Medulla oblongata (tissue), 1 donor: ENCODE data around the gene FOXC1.

Experiments
- DNase-seq: peaks from one replicate; pipeline ENCODE4 v3.0.0-alpha.2; 2015; ENCODE audit errors: extremely low spot score

The FOXC1 gene

DNA sequence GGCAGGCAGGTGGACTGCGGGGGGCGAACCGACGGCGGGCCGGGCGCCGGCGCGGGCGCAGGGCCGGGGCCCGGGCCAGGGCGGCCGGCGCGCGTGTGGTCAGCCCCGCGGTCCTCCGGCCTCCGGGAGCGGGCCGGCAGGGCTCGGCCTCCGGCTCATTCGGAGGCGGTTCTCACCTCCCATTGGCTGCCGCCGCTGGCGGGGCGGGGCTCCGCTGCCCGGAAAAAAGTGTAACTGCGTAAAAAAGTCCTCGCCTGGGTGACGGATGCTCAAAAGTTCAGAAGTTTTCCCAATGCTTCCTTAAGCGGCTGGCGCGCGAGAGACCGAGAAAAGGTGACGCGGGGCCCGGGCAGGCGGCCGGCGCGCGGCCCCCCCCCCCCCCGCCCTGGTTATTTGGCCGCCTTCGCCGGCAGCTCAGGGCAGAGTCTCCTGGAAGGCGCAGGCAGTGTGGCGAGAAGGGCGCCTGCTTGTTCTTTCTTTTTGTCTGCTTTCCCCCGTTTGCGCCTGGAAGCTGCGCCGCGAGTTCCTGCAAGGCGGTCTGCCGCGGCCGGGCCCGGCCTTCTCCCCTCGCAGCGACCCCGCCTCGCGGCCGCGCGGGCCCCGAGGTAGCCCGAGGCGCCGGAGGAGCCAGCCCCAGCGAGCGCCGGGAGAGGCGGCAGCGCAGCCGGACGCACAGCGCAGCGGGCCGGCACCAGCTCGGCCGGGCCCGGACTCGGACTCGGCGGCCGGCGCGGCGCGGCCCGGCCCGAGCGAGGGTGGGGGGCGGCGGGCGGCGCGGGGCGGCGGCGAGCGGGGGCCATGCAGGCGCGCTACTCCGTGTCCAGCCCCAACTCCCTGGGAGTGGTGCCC is at the start of gene FOXC1:
TSS of gene FOXC1 (plus strand) at position 268 of the 849 bp plus-strand sequence. CDS start at position 799, 531 bp downstream.
- peak; percentile 52 for DNase-seq

- no peak for DNase-seq
These were observed 49.2 kb upstream of the FOXC1 start for GRCh38 chr6:1560281-1561058.

GRCh38 chr6:1561355-1561754 is 48.4 kb upstream of the FOXC1 start:
- DNase-seq, result no peak

DNA sequence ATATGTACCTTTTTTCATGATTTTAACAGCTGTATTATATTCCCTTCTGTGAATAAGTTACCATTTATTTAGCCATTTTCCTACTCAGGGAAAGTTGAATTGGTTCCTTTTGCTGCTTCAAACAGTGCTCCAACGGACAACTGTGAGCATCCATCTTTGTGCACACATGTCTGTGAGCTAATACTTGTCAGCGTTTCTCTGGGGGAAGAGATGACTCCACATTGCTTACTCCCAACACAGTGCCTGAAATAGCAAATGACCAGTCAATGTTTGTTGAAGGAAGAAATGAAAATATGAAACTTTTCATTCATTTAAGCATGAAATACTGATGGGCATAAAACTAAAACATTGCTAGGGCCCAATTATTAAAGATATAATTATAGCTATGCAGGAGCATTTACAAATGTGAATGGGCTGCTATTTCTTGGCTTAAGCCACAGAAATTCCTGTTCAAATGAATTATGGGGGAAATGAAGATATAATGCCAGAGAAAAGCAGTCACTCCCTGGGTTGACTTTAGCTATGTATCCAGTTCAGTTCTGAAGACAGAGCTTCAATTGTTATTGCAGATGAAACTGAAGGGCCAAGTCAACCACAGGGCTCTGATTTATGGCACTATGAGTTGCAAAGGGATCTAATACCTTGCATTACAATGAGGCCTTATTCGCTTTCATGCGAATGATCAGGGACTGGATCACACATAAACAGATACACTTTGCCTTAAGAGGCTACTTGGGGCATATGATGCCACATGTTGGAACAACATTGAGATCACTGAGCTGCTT is 47.4 kb upstream of the FOXC1 start:
- DNase-seq, result no peak

GRCh38 chr6:1569377-1569776 is 40.3 kb upstream of the FOXC1 start:
- DNase-seq, result no peak

GRCh38 chr6:1570848-1571247 is 38.9 kb upstream of the FOXC1 start:
- no peak for DNase-seq

DNA sequence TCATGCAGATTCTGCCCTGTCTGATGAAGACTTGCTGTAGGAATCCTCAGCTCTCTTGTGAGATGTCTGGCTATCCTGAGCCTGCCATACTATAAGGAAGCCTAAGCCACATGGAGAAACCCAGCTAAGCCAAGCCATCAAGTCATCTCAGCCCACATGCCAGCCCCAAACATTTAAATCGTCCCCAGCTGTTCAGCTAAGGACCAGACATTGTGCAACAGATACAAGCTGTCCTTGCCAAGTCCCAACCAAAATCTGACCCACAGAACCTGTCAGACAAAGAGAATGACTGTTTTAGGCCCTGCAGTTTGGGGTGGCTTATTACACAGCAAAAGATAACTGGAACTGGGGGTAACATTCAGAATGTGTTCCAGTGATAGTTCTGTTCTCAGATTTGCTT is 36.8 kb upstream of the FOXC1 start:
- DNase-seq, result no peak

- peak; percentile 75 for DNase-seq
These were observed 35.5 kb upstream of the FOXC1 start for GRCh38 chr6:1574083-1574761.

DNA sequence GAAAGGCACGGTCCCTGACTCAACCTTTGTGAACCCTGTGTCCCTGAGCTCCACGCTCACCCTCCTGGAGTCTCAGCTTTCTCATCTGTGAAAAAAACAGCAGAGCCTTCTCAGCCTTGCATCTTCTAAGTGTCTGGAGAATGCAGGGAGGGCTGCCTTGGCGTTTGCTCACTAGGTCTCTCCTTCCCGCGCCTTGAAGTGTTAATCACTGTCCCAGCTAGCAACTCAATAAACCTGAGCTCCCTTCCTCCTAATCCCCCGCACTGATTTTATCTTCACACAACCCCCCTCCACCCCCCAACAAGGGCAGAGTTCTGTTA is 34.9 kb upstream of the FOXC1 start:
- DNase-seq, result no peak

GRCh38 chr6:1575210-1576041 is 34.3 kb upstream of the FOXC1 start:
- DNase-seq, result peak; percentile 50

DNA sequence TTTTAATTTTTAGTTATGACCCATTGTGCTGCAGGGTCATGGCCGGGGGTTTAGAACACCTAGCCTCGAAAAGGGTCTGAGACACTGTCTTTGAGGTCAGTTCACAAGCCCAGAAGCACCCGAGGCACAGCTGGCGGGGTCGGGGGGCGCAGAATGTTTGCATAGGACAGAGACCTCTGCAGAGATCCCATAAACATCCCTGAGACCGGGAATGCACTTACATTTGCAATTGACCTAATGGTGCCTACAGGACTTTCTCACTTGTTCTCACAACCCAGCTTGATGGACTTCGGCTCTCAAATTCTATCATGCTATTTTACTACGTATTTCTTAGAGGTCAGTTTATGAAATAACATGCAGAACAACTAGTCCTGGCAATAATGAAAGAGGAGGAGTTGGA is 33.5 kb upstream of the FOXC1 start:
- no peak for DNase-seq

DNA sequence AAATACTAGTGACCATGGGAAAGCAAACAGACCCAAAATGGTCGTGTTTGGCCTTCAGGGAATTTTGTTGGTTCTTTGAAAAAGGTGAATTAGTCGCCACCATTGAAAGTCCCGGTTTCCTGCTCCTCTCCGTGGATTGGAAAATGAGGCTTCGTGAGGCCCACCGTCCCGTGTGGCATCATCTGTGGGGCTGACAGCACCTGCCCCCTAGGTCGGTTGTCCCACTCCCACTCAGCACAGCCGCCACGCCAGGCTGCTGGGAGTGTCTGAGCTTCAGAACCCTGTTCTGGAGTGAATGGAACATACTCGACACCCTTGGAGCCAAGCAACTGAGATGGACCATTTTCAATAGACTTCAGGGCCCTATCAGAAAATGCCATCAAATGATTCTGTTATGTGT is 33.0 kb upstream of the FOXC1 start:
- no peak for DNase-seq

- no peak for DNase-seq
These were observed 32.5 kb upstream of the FOXC1 start for GRCh38 chr6:1577146-1577680.

DNA sequence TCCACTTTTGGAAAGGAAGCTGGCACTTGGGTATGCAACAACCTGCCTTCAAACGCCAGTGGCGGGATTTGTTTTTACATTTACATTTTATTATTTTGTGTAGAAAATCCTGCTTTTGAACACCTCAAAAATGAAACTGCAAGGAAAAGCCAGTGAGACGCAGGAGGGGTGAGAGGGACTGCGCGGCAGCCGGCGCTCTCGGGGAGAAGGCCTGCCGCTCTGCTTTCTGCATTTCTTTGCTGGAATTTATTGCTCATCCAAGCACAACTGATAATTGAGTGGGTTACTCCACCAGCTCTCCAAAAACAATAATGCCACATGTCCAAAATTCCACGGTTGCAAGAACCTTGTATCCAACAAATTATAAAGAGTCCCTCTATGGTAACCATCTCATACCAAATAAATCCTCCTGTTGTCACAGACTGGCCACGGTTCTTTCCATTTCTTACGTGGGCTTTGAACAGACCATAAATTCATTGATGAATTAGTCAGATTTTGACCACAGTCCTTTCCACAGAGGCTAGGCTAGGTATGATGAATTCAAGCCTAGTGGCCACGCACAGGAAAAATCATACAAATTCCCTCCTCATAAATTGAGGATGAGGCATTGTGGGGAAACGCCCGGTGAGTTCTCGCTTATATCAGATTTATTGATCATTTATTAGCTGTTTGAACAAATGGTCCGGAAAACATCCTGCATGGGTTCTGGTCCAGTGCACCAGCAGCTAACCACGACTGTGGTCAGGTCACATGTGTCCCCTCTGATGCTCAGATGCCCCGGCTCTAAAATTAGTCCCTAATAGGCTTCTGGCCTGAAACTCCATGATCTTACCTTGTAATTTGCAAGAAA is 31.6 kb upstream of the FOXC1 start:
- DNase-seq, result no peak

DNA sequence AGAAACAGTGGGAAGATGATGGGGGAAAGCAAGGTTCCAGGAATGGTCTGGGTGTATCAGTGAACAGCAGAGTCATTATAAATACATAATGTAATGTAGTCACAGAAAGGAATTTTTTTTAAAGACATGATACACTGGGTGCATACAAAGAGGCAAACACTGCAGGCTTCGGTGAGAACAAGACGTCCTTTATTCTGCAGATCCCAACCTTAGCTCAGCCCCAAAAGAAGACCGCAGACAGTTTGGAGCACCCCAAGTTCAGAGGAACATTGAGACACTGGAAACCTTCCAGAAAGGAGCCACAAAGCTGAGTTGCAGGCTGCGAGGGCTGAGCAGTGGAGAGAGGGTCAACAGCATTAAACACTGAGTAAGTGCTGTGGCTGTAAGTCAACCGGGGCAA is 30.6 kb upstream of the FOXC1 start:
- no peak for DNase-seq

GRCh38 chr6:1580109-1580508 is 29.6 kb upstream of the FOXC1 start:
- DNase-seq, result no peak

DNA sequence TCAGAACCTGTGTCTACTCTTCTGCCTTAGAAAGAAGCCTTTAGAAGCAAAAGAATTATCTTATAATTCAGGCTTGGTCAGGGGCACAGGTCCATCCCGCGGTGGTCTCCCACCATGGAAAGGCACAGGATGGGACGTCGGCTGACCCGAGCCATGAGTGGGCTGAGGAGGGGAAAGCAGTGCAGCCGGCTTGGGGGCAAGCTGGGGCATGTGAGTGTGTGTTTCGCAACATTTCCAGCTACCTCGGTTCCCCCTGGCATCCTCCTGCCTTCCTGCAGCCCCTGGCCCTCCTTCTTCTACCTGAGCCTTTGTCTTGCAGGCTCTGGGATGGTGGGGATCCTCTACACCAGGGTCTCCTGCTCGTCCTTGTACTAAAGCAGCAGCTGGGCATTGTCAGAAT is 29.1 kb upstream of the FOXC1 start:
- no peak for DNase-seq

DNA sequence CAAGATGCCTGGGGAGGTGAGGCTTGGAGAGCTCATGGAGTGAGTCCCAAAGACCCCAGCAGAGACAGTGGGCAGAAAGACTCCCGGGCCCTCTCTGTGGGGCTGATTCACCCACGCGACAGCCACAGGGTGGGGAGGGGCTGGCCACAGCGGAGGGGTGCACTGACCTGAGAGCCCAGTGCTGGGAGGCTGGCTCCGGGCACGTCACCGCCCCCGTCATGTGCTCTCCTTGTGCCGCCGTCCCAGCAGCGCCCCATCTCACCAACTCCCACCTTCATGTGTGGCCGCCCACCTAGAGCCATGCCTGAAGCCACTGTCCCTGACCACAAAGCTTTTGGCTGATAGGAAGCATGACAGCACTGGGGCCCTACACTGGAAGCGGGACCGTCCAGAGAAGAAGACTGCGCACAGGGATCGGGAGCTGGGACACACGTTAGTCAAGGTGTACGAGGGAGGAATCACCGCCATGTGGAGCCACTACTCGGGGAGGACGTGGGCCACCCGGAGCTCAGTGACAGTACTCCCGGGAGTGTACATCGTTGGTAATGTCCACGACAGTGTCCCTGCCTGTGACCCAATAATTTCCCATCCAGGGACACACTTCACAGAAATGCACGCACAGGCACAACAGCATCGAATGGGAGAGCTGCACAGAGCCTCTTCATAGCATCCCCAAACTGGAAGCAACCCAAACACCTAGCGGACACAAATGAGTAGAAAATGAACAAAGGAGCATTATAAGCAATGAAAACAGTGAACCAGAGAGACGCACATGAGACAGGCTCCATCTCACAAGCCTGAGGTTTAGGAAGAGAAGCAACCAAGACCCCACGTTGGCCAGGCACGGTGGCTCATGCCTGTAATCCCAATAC is 28.4 kb upstream of the FOXC1 start:
- peak; percentile 66 for DNase-seq

DNA sequence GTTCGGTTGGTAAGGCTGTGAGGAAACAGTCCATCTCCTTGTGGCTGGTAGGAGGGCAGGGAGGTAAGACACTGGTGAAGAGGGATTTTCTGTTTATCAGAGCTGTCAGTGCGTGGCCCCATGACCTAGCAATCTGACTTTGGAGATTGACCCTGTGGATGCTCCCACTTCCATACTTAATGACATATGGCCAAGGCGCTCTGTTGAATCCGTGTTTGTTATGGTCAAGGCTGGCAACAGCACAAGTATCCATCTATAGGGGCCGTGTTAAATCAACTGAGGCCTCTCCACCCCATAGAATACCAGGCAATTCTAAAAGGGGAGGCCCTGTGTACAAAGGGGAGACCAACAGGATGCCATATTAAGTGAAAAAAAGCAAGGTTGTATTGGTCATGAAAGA is 25.6 kb upstream of the FOXC1 start:
- no peak for DNase-seq
